VCaP (cell line): ENCODE results near the gene S100PBP.

Experiments
- H3K27ac ChIP-seq: fragments of 450-650 bp; 2 replicates; pipeline ENCODE4 v1.5.1; 2017
- TF ChIP-seq, protein P1 (sequence below): fragments of 450-650 bp; conservative IDR thresholded peaks from 2 replicates; pipeline ENCODE4 v1.5.1; 2017; ENCODE audit warnings: mild to moderate bottlenecking, moderate library complexity

The S100PBP gene

DNA sequence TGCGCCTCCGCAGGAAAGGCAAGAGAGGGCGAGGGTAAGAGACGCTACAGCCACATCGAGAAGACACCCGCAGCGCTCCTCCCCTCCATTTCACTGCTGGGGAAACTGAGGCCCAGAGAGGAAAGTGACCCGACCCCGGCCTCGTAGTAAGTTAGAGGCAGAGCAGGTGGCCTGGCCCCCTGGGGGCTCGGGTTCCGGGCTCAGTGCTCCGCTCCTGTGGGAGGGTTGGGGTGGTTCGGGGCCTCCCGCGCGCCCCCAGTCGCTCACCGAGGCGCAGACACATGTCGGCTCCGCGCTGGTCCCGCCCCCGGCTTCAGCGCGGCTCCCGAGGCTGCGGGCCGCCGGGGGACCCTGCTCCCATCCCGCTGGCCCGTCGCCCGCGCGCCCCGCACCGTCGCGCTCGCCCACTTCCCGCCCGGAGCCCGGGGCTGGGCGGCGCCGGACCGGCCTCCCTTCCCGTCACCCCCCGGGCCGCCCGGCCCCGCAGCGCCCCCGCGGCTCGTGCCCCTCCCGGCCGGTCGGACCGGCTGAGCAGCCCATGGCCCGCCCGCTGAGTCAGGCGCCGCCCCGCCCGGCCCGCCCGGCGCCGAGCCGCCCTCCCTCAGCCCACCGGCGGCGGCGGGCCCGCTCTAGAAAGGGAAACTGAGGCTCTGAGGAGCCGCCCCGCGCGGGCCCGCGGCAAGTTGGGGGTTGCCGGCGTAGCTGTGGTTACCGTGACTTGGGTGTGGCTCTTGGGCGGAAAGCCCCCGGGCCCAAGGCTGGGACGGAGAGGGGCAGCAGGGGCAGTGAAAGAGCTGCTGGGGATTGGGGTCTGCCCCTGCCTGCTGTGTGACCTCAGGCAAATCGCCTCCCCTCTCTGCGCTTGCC lies 83.7 kb downstream of the S100PBP start, which contains the start of gene TMEM54:
TSS of gene TMEM54 (minus strand) at position 434 of the 867 bp plus-strand sequence. CDS start at position 283, 151 bp downstream.
- peak within 1 kb of the TSS; percentile 85; the same call in 1 of the 2 replicates for H3K27ac ChIP-seq
- TF ChIP-seq, protein P1, sequence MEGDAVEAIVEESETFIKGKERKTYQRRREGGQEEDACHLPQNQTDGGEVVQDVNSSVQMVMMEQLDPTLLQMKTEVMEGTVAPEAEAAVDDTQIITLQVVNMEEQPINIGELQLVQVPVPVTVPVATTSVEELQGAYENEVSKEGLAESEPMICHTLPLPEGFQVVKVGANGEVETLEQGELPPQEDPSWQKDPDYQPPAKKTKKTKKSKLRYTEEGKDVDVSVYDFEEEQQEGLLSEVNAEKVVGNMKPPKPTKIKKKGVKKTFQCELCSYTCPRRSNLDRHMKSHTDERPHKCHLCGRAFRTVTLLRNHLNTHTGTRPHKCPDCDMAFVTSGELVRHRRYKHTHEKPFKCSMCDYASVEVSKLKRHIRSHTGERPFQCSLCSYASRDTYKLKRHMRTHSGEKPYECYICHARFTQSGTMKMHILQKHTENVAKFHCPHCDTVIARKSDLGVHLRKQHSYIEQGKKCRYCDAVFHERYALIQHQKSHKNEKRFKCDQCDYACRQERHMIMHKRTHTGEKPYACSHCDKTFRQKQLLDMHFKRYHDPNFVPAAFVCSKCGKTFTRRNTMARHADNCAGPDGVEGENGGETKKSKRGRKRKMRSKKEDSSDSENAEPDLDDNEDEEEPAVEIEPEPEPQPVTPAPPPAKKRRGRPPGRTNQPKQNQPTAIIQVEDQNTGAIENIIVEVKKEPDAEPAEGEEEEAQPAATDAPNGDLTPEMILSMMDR, result no peak

DNA sequence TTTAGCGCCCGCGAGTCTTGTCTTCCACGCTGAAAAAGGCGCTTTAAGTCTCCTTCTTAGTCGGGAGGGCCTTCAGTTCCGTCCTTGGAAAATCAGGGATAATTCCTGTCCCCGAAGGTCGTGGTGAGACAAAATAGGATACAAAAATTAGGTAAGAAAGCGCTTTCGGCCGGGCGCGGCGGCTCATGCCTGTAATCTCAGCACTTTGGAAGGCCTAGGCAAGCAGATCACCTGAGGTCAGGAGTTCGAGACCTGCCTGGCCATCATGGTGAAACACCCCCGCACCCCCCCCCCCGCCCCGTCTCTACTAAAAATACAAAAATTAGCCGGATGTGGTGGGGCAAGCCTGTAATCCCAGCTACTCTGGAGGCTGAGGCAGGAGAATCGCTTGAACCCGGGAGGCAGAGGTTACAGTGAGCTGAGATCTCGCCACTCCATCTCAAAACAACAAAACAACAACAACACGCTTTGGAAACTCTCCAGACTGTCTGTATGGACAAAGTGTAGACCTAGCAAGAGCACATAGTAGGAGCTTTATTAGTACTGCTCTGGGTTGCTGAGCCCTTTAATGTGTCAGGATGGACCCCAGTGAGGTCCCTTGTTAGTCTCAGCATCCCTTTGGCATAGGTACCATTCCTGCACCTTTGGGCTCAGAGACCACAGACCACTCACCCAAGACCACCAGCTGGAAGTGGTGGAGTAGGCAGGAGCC lies 84.5 kb downstream of the S100PBP start:
- peak overlapping the region; percentile 85; the same call in 1 of the 2 replicates for H3K27ac ChIP-seq
- TF ChIP-seq, protein P1, result no peak

DNA sequence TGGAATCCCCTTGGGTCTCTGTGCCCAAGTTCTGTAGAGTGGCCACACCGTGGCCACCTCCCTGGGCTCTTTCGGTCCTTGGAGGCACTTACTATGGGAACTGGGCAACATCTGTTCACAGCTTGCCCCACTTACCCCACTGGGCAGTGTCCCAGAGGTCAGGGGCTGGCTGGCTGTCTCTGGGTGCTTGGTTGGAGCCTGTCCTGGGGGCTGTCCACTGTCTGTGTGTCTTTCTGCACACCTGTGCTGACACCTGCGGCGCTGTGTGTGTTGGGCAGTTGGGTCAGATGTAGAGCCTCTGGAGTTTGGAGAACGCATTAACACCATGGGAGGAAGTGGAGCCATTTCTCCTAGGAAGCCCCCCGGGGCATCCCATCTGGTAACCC lies 85.1 kb downstream of the S100PBP start:
- TF ChIP-seq, protein P1, result no peak
- H3K27ac ChIP-seq, result no peak overlapping the region

DNA sequence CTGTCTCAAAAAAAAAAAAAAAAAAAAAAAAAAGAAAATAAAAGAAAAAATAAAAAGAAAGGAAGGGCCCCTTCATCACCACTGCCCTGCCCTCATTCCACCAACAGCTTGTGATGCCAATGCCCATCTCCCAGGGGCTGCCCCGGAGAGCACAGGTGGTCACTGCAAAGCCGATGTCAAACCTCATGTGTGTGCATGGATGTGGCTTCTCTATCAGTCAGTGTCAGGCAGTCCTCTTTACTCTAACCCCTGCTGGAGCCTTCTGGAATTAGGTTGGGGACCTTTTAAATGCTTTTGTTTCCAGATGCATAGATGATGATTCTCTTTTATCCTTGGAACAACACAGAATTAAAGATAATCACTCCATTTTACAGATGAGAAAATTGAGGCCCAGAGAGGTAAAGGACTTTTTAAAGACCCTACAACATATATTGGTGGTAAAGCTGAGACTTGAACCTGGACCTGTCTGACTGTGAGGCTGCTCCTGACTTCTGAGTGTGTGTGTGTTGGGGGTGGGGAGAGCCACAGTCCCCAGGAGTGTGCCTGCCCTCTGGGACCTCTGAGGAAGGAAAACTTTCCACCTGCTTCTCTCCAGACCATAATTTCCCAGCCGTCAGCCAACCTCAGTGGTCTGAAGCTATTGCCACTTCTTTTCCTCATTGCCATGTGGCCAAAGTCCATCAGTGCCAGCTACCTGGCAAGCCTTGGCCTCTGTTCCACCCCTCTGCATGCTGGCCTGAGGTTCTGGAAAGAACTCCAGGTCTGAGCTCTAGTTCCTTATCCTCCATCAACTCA lies 86.7 kb downstream of the S100PBP start:
- TF ChIP-seq, protein P1, result no peak
- H3K27ac ChIP-seq, result peak overlapping the region; percentile 54

DNA sequence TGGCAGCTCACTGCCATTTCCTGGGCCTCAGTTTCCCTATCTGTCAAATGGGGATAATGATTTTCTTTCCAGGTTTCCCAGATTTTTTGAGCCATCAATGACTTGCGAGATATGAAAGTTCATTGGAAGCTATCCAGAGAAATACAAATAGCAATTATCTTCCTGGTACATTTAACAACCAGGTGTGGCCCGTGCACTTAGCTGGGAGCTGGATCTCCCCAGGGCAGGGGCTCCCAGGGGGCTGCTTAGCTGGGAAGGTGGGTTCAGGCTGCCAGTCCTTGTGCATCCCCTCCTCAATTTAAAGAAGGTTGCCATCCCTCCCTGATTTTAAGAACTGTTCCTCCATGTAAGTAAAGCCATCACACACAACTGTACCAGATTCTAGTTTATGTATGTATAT lies 87.3 kb downstream of the S100PBP start:
- H3K27ac ChIP-seq, result peak overlapping the region; percentile 54
- TF ChIP-seq, protein P1, result no peak

DNA sequence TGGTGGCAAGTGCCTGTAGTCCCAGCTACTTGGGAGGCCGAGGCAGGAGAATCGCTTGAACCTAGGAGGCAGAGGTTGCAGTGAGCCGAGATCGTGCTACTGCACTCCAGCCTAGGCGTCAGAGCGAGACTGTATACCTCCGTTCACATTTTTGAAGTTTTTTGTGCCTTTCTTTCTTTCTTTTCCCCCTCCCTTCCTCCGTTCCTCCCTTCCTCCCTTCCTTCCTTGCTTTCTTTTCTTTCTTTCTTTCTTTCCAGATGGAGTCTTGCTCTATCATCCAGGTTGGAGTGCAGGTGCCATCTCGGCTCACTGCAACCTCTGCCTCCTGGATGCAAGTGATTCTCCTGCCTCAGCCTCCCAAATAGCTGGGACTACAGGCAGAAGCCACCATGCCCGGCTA lies 88.1 kb downstream of the S100PBP start:
- H3K27ac ChIP-seq, result peak overlapping the region; percentile 54

DNA sequence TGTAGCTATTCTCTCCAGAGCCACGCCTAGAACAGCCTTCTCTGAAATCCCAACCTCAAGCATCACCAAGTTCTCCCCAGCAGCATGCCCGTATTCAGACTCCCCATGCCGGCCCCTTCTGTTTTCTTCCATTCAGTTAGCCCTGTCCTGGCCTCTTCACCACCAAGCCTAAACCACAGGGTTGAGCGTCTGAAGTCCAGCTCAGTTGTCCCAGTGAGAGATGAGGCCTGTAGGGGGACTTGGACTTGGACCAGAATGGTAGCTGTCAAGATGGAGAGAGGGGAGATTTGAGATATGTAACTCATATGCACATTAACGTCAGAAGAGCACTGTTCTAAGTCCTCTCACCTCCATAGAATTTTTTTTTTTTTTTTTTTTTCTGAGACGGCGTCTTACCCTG lies 89.2 kb downstream of the S100PBP start:
- TF ChIP-seq, protein P1, result no peak

More for the DNA sequence above, 89.2 kb downstream of the S100PBP start:
- H3K27ac ChIP-seq, result no peak overlapping the region
